Gastroesophageal sphincter (tissue), 4 donors: ENCODE measurements around the gene NFE2L3. TPM values are rescaled to one million over a fixed set of nuclear protein-coding genes. Genes with fewer than 3 reads are reported as not detected.

Experiments
- ATAC-seq: fragments of 150-250 bp; one replicate; pipeline ENCODE4 v1.9.1; 2016; ENCODE audit warnings: mild to moderate bottlenecking, moderate library complexity
- H3K27ac ChIP-seq, 4 donors: fragments of 200-600 bp; sonication (generic) in 3 of 4; 1 replicate in 3 of 4; 2 replicates in 1 of 4; pipeline ENCODE4 v1.5.1; 2016 to 2019
- H3K27me3 ChIP-seq: fragments of 200-600 bp; sonication (generic); one replicate; pipeline ENCODE4 v1.5.1; 2019
- H3K36me3 ChIP-seq, 2 donors: fragments of 200-600 bp; sonication (generic); one replicate each; pipeline ENCODE4 v1.5.1; 2019; ENCODE audit warnings: control low read depth in 1 of 2
- H3K4me1 ChIP-seq, 3 donors: fragments of 200-600 bp; sonication (generic); 1 replicate in 2 of 3; 2 replicates in 1 of 3; pipeline ENCODE4 v1.5.1; 2016 to 2019; ENCODE audit warnings: control low read depth in 2 of 3
- H3K4me3 ChIP-seq, 2 donors: fragments of 200-600 bp; sonication (generic); one replicate each; pipeline ENCODE4 v1.5.1; 2019; ENCODE audit warnings: mild to moderate bottlenecking in 1 of 2, moderate library complexity in 1 of 2
- H3K9me3 ChIP-seq, 3 donors: fragments of 200-600 bp; sonication (generic); one replicate each; pipeline ENCODE4 v1.5.1; 2017 to 2019; ENCODE audit warnings: control low read depth in 2 of 3
- EP300 ChIP-seq: sonication (generic); formaldehyde crosslinking; IDR thresholded peaks from one replicate; pipeline ENCODE4 v1.6.1; 2017; ENCODE audit warnings: antibody characterized with exemption, mild to moderate bottlenecking
- POLR2A ChIP-seq, 2 donors: fragments of 450-650 bp; IDR thresholded peaks; one replicate each; pipeline ENCODE4 v1.6.1; 2017; ENCODE audit warnings: antibody characterized with exemption in 2 of 2, mild to moderate bottlenecking in 2 of 2, moderate library complexity in 1 of 2
- POLR2AphosphoS5 ChIP-seq: sonication (generic); formaldehyde crosslinking; IDR thresholded peaks from one replicate; pipeline ENCODE4 v1.6.1; 2017; ENCODE audit warnings: antibody characterized with exemption
- WGBS, 2 donors: methylation state at CpG; one replicate each; pipeline ENCODE4 v1.1.5; 2018; ENCODE audit warnings: low coverage in 1 of 2; 5-methylcytosine and 5-hydroxymethylcytosine counted together
- total RNA-seq, 4 donors: library from RNA; depleted of rRNA; stranded (reverse); fragments of >200 nt; gene quantifications; one replicate each; pipeline ENCODE4 v1.1.0, GENCODE V29; 2016
- TF ChIP-seq, protein P1 (sequence below), 4 experiments: fragments of 200-600 bp in 2 of 4; fragments of 450-650 bp in 2 of 4; sonication (generic) in 1 of 4; IDR thresholded peaks; one replicate each; pipeline ENCODE4 v1.5.1; 2017 to 2019; ENCODE audit warnings: antibody characterized with exemption in 4 of 4, mild to moderate bottlenecking in 2 of 4, moderate library complexity in 2 of 4

The NFE2L3 gene
- total RNA-seq, 4 donors from 2014 or later, result 0.62 to 4.4 (median 2.2) TPM

- Histone ChIP-seq H3K9me3 (no peaks in the 10 kb centered on the region), H3K27me3 (peaks cover 45% of the 10 kb centered on the region), H3K4me3 (no peak overlapping the region), H3K27ac (no peak overlapping the region), H3K36me3 (no peaks in the 10 kb centered on the region), H3K4me1 (peaks cover 0 to 18% (median 0%) of the 10 kb centered on the region in 3 donors)
- ATAC-seq, result no peak
- TF ChIP-seq POLR2AphosphoS5, result no peak
- TF ChIP-seq POLR2A (IDR thresholded peaks at IDR 0.05), result no peak
- no peak for TF ChIP-seq EP300
- TF ChIP-seq, protein P1, sequence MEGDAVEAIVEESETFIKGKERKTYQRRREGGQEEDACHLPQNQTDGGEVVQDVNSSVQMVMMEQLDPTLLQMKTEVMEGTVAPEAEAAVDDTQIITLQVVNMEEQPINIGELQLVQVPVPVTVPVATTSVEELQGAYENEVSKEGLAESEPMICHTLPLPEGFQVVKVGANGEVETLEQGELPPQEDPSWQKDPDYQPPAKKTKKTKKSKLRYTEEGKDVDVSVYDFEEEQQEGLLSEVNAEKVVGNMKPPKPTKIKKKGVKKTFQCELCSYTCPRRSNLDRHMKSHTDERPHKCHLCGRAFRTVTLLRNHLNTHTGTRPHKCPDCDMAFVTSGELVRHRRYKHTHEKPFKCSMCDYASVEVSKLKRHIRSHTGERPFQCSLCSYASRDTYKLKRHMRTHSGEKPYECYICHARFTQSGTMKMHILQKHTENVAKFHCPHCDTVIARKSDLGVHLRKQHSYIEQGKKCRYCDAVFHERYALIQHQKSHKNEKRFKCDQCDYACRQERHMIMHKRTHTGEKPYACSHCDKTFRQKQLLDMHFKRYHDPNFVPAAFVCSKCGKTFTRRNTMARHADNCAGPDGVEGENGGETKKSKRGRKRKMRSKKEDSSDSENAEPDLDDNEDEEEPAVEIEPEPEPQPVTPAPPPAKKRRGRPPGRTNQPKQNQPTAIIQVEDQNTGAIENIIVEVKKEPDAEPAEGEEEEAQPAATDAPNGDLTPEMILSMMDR (IDR thresholded peaks at IDR 0.05), result no peak
- 56 to 68% methylated on average over 6 to 15 of the region's 20 CpGs for WGBS, 2 donors
Observed at GRCh38 chr7:26156451-26157420, 4.7 kb downstream of the NFE2L3 start.

- WGBS, 2 donors, result 67 to 77% methylated on average over 4 of the region's 4 CpGs
- H3K9me3 ChIP-seq, result no peaks in the 10 kb centered on the region
- no peak overlapping the region for H3K4me3 ChIP-seq
- no peak for ATAC-seq
- H3K4me1 ChIP-seq, result peaks cover 0 to 9% (median 0%) of the 10 kb centered on the region in 3 donors
- peaks cover 36% of the 10 kb centered on the region for H3K27me3 ChIP-seq
- TF ChIP-seq EP300 (no peak), POLR2AphosphoS5 (no peak)
- TF ChIP-seq, protein P1 (IDR thresholded peaks at IDR 0.05), result no peak
- H3K27ac ChIP-seq, result no peak overlapping the region
- H3K36me3 ChIP-seq, result no peaks in the 10 kb centered on the region
Observed at GRCh38 chr7:26157520-26158105, 5.6 kb downstream of the NFE2L3 start.

DNA sequence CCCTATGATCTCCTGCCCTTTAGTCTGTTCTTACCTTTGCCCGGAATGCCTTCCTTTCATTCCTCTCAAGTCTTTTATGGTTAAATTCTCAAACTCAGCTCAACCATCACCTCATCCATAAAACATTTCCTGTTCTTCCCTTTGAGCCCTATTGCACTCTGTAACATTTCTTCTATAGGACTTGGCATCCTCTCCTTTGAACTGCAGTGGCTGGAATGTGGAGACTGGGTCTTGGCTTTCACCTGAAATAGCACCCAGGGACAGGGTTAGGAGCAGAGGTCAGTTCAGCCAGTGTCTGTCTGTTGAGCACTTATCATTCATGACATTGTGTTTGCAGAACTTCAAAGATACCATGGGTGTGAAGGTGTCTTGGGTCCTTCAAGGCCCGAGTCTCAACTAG is 7.2 kb downstream of the NFE2L3 start:
- TF ChIP-seq, protein P1 (IDR thresholded peaks at IDR 0.05), result no peak
- no peak for TF ChIP-seq EP300
- TF ChIP-seq POLR2A (IDR thresholded peaks at IDR 0.05), result no peak
- TF ChIP-seq POLR2AphosphoS5, result no peak
- Histone ChIP-seq H3K4me3 (no peak overlapping the region), H3K4me1 (no peaks in the 10 kb centered on the region), H3K27ac (no peak overlapping the region), H3K9me3 (no peaks in the 10 kb centered on the region), H3K36me3 (no peaks in the 10 kb centered on the region), H3K27me3 (peaks cover 20% of the 10 kb centered on the region)
- 63 to 73% methylated on average over 2 of the region's 2 CpGs for WGBS, 2 donors
- ATAC-seq, result no peak

DNA sequence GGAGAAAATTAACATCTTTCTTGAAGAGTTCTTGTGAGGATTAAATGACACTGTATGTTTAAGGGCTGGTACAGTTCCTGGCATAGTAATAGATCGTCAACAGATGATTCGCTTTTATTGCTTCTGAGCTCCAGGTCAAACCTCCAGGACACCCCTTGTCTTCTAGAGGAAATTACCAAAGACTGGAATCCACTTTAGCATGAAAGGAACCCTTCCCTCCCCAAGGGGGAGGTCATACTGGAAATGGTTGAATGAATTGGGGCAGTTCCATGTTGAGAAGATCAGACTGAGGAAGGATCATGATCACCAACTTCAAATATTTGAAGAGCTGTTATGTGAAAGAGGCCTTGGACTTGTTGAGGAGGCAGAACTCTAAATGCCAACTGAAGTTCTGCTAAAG is 8.9 kb downstream of the NFE2L3 start:
- no peak overlapping the region for H3K27ac ChIP-seq
- ATAC-seq, result no peak
- no peaks in the 10 kb centered on the region for H3K36me3 ChIP-seq
- H3K9me3 ChIP-seq, result no peaks in the 10 kb centered on the region
- no peaks in the 10 kb centered on the region for H3K4me1 ChIP-seq
- peaks cover 8% of the 10 kb centered on the region for H3K27me3 ChIP-seq
- no peak overlapping the region for H3K4me3 ChIP-seq
- 100% methylated on average over 2 of the region's 2 CpGs for WGBS, 2 donors
- no peak for TF ChIP-seq EP300
- TF ChIP-seq, protein P1 (IDR thresholded peaks at IDR 0.05), result no peak
- TF ChIP-seq POLR2A (IDR thresholded peaks at IDR 0.05), result no peak
